ENCODE results near the gene XYLT2.

The XYLT2 gene

DNA sequence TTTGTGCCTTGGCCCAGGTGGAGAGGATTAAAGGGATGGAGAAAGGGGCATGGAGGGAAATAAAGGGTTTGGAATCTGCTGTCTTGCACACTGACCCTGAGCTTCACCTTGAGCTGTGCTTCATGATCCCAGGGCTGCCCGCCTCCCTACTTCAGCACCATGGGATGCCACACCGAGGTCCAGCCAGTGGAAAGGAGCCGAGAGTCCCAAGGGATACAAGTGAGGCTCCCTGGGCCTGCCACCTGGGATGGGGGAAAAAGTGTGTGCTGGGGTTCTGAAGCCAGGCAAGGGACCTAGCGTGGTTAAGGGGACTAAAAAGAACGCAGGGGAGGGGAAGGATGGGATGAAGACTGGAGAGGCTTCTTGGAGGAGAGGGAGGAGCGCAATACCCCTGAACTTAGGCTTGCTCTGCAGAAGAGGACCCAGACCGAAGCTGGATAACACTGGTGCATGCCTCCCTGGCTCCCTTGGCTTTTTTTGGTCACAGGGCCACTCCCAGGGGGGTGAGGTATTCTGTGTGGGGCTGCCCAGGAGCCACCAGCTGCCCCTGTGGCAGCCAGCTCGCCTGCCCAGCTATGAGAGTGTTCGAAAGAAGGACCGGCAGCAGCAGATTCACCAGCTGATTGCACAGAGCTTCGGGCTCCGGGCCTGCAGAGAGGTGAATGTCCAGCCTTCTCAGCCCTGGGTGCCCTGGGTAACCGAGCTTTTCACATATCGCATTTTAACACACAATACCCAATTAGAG lies 19.9 kb downstream of the XYLT2 start:
- DNase-seq, result no peak

DNA sequence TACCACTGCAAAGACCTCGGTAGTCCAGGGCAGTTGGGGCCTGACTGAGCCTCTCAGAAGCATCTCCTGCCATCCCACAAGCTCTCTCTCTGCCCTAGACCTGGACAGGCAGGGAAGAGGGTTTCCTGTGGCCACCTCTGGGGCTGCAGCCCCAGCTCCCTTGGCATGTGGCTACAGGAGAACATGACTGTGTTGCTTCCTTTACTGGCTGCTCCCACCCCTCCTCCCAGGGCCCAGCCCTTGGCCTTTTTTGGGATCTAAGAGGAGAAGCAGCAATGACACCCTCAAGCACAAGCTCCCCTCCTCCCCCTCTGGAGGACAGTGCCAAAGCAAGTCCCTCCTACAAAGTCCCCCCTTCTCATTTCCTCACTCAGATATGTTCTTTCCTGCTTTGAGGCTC lies 21.5 kb downstream of the XYLT2 start:
- no peak for DNase-seq

DNA sequence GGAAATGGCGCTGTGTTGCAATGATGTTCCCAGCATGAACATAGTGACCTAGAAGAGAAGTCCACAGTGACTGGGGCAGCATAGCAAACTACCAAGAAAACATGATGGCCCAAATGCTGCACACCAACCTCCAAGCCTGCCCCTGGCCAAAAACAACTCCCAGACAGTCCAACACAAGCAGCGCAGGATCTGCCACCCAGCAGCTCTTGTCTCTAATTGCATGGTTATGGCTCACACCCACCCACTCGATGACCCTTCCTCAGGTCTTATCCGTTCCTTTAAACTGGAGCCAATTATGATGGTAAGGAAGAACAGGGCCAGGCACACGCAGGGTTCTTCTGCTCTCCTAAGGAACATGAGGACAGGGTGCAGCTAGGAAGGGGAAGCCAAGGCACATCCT lies 24.1 kb downstream of the XYLT2 start:
- DNase-seq, result no peak

DNA sequence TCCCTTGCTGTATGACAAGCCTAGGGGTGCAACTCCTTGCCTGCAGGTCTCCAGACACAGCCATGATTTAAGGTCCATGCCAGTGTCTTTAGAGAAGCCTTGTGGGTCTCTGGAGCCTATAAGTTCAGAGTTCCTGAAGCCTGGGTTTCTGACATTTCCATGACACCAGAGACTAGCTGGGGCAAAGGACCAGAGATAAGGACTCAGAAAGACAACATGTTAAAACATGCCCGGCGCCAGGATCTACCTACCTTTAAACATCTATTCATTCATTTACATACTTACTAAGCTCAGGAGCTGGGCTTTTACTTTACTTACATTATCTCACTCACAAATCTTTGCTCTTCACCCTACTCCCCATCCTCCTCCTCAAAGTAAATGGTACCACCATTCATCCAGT lies 25.6 kb downstream of the XYLT2 start:
- DNase-seq, result no peak

DNA sequence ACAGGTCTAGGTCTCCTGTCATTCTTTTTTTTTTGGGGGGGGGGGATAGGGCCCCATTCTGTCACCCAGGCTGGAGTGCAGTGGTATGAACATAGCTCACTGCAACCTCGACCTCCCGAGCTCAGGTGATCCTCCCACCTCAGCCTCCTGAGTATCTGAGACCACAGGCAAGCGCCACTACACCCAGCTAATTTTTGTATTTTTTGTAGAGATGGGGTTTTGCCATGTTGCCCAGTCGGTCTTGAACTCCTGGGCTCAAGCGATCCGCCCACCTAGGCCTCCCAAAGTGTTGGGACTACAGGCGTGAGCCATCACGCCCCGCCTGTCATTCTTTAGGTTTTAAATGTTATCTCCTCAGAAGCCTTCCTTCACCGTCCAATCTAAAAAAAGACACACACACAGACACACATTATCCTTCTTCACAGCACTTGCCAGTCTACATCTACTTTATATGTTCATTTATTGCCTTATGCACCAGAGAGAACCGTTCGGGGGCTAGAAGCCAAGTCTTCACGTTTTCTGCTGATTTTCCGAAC lies 26.4 kb downstream of the XYLT2 start:
- no peak for DNase-seq

DNA sequence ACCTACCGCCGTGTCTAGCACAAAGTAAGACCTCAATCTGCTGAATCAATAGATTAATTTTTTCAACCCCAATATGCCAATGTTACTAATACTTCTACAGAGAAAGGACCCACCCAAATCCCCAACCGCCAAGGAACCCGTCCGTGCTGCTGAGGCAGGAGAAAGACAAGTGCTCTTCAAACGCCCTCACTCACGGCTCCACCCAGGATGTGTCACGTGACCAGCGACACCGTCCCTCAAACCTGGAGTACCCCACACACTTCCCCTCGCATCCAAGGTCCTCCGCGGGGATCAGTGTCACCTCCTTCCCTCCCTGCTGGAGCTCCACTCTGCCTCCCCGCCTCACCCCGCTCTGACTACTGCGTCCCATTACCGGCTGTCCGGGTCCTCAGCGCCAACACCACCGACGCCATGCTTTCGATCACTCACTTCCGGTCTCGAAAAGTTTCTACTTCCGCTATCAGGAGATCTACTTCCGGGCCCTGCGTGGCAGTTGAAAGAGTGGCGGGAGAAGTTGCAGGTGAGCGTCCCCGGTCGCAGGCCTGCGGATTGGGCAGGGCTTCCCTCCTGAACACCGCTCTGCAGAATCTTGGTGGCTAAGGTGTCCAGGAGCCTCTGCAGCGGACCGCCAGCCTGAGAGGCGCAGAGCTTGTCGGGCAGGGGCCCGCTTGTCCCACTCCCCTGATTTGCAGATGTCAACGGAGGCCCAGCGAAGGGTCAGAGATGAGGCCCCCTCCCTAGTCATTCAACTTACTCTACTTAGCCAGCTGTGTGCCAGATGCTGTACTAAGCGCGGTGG lies 27.0 kb downstream of the XYLT2 start, which contains the start of the genes EME1 and MRPL27:
Gene EME1 (plus strand): TSS at position 472 of the 799 bp plus-strand sequence. CDS start 1,980 bp downstream, outside the sequence.
Gene MRPL27 (minus strand): TSS at position 427 of the 799 bp plus-strand sequence. CDS start 14 bp downstream, at position 413.
- peak; percentile 90 for DNase-seq

DNA sequence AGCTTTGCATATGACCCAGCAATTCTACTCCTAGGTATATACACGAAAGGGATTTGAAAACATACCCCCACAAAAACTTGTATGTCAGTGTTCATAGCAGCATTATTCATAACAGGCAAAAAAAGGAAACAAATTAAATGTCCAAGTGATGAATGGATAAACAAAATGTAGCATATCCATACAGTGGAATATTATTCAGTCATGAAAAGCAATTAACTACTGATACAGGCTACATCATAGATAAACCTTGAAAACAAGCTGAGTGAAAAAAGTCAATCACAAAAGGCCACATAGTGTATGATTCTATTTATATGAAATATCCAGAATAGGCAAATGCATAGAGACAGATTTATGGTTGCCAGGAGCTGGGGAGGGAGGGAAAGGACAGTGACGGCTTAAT lies 27.8 kb downstream of the XYLT2 start:
- no peak for DNase-seq

DNA sequence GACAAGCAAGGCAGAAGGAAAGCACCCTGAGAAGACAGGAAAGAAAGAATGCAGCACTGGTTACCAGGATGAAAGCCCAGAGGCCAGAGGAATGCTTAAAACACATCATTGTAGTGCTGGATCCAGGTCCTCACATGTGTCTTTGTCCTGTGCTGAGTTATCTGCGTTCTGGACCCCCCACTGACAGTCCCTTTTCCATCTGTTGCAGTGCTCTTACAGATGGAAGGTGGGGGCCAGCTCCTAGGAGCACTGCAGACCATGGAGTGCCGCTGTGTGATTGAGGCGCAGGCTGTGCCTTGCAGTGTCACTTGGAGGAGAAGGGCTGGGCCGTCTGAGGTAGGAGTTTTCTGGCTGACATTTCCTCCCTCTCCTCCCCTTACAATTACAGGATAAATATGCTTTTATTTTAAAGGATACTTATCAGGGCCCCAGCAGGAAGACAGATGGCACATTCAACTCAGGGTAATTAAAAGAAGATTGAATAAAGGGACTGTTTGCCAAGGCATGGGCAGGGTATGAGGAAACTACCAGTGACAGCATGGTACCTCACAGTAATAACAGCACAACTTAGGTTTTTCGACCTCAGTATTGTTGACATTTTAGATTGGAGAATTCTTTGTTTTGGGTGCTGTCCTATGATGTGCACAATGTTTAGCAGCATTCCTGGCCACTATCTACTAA lies 30.1 kb downstream of the XYLT2 start:
- DNase-seq, result peak; percentile 82

DNA sequence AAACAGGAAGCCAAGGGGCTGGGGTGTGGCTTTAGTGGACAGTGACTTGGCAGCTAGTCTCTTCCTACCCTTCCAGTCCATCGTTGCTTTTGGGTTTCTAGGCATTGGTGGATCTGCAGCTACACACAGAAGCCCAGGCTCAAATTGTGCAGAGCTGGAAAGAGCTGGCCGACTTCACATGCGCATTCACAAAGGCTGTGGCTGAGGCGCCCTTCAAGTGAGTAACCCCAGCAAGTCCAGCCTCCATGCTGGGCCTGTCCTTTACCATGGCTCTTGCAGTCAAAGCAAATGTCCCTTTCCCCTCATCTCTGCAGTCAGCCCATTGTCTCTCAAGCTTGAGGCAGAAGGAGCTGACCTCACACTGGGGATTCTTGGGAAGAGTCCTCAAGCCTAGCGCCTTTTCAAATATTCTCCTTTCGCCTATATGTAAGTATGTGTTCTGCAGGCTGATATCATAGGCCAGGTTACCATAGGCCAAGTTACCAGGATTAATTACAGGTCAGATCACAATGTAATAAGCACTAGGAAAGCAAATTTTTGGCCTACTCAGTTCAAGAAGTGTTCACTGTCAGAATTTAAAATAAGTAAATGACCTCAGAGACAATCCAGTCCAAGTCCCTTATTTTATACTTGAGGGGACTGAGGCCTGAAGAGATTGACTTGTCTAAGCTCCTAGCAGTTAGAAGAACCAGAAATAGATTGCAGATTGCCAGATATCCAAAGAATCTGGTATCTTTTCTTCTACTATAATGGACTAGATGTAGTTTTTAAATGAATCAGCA lies 33.6 kb downstream of the XYLT2 start:
- DNase-seq, result no peak

DNA sequence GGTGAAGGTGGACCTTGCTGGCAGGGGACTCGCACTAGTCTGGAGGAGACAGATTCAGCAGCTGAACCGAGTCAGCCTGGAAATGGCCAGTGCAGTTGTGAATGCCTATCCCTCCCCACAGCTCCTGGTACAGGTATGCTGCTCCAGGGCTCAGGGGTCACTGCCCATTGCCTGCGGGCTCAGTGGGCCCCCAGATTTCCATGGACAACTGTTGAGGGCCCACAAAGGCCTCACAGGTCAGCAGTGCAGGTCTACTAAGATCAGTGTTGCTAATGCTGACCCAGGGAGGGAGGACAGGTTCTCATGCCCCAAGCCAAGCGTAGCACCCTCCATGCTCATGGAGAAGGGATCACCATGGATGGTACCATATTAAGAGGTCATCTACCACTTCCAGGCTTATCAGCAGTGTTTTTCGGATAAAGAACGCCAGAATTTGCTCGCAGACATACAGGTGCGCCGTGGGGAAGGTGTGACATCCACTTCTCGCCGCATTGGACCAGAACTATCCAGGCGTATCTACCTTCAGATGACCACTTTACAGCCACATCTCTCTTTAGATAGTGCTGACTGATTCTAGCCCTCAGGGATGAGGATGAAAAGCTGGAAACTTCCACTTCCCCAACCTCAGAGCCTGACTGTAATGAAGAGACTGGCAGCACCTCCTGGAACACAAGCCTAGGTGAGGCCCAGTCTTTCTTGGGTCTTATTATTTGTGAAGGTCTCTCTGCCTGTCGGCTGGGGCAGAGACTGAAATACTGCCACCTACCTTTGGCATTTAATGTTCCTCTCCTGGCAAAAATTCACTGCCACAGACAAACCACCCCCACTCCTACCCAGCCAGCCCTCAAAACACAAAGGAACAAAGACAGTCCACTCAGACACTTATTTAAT lies 34.7 kb downstream of the XYLT2 start:
- DNase-seq, result no peak

DNA sequence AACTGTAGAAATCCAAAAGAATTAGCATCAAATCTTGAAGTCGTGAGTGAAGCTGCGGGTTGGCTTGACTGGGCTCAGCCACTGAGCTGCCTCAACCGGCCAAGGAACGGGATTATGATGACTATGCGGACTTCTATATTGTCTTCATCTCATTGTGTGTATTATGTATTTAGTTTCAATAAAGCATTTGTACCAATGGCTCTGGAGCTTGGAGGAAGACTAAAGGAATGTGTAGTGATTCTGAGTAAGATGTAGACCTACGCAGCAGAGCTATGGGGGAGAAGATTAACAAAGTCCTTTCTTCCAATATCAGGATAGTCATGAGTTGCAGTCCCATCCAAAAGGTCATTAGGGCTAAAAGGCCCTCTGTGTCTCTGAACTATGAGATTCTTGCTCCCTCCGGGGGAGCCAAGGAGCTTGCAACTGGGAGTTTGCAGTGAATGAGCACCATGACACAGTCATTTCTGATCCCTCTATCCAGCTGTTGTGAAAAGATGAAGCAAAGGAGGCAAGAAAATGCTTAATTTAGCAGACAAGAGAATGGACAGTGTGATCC lies 35.4 kb downstream of the XYLT2 start:
- no peak for DNase-seq

DNA sequence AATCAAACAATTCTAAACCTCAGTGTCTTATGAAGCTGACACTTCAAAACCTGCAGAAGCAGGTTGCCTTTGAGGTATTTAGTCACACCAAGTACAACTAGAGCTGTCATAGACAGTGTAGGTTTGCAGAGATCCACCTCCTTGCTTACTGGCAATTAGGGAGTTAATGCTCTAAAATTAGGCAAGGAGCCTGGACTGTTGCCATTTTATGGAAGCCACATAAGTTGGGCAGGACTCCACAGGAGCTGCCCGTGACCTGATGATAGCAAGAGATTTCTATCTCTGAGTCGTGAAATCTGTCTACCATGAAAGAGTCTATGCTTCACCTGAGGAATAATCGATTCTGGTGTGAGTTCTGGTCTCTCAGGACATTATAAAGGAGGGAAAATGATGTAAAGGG lies 36.0 kb downstream of the XYLT2 start:
- no peak for DNase-seq

DNA sequence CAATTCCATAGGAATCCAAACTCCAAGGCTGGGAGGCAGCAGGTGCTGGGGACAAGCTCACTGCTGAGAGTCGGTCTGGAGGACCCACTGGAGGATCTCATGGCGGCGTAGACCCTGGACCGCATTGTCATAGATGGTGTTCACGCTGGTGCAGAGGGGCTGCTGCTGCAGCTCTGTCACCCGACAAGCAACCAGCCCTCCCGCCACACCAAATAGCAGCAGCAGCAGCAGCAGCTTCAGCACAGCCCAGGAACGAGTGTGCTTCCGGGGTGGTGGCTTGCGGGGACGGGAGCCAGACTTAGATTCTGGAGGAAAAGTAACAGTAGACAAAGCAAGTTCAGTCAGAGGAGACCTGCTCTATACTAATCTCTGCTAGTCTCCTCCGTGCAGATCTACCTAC lies 37.0 kb downstream of the XYLT2 start:
- no peak for DNase-seq

DNA sequence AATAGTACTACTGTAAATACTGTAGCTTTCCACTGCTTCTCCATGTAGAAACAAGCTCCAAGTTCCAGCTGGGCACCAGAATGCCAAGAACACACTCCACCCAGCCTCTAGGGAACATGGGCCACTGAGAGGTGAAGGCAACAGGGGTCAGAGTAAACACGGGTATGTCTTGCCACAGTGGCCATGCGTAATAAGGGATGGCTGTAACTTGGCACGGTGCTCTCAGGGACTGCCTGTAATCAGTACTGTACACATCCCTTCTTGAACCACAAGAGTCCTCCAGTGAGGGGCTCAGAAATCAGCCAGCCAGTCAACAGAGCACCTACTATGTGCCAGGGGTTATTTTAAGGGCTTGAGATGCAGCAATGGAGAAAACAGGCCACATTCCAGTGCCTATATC lies 40.6 kb downstream of the XYLT2 start:
- no peak for DNase-seq

DNA sequence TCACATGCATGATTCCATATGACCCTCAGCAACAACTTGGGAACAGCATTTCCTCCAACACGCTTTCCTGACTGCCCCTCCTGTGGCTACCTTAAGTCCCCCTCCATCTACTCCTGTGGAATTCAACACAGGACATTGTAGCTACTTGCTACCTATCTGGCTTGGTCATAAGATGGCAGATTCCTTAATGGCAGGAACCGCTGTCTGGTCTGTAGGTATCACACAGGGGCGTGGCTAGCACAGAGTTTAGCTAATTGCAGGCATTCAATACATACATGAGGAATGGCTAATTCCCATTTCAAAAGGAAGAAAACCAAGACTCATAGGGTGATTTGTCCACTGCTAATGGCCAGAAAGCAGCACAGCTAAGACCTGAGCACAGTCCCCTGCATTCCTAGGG lies 42.8 kb downstream of the XYLT2 start:
- DNase-seq, result no peak

DNA sequence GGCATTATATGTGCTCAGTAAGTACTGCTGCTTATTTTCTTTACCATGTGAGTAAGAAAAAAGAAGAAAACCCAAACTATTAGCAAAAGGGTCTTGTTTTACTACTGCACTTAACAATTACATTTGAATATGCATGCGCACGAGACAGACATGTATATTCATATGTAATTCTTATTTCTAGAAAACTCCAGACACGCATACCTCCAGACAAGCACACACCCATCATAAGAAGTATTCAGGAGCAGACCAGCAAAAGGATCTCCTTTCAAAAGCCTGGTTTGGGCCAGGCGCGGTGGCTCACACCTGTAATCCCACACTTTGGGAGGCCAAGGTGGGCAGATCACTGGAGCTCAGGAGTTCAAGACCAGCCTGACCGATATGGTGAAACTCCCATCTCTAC lies 43.6 kb downstream of the XYLT2 start:
- no peak for DNase-seq

DNA sequence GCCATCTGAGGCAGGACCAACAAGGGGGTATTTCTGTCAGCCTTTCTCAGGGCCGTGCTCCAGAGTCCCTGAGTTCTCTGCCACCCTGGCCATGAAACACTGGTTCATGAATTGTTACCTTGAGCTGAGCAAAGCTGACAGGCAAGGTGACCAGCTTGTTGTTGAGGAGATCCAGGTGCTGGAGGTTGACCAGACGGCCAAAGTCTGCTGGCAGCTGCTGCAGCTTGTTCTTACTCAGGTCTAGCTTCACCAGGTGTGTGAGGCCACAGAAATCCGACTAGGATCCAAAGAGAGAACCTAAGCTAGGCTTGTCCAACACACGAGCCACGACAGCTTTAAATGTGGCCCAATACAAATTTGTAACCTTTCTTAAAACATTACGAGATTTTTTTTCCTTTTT lies 46.7 kb downstream of the XYLT2 start:
- DNase-seq, result no peak

DNA sequence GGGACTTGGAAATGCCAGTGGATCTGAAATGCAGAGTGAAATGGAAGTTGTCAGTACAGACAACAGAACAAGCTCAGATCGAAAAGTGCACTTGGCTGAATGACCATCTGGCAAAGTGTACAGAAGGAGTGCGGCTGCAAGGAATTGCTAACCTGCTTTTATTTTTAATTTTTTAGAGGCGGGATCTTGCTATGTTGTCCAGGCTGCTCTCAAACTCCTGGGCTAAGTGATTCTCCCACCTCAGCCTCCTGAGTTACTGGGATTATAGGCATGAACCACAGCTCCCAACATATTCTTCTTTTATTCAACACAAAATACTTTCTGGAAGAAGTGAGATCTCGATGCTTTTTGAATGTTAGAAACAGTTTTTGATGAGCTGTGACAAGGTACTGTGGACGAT lies 47.8 kb downstream of the XYLT2 start:
- no peak for DNase-seq

DNA sequence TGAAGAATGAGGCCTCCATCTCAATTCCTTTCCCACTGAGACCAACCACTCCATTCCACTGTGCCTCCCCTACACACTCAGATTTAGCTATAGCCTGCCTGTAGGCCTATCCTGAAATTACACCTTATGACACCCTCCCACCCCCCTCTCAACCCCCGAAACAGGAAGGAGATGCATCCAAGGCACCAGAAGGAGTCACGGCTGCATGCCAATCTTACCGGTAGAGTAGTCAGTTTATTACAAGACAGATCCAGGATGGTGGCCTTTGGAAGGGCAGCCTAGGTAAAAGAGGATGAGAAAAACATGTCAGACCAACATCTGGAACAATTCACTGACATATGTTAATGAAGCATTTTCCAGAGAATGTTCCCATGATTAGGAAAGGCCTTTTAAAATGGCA lies 48.8 kb downstream of the XYLT2 start:
- no peak for DNase-seq

DNA sequence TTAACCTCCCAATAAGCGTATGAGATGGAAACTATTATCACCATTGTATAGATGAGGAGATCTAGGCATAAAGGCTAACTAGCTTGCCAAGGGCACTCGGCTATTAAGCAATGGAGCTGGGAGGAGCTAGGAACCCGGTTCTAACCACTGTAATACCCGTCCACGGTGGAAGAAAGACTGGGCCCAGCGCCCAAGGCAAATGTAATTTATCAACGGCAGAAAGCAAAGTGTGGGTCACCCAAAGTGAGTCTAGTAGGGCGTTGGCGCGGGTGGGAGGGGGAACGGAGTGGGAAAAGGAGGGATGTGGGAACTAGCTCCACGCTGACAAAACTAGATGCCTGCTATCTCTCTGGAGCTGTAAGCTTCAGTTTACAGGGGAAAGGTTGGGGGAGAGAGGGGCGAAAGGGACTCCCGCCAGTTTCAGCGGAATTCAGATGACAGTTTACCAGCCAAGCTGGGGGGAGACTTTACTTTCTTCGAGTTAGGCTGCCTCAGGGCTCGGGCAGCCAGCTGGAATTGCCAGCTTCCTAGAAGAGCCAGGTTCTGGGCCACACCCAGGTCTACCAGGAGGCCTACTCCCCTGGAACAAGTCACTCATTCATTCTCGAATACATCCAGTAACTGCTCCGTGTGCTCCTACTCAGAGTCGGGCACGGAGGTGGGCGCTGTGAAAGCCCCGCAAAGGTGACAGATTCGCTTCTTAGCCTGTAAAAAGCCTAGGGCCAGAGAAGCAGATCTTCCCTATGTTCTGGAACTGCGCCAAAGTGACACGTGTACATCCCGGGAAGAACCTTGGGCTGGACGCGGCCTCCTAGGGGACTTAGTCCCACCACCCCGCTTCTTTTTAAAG lies 50.6 kb downstream of the XYLT2 start:
- peak; percentile 46 for DNase-seq

Data from NCI-H2171 (cell line).